CD4-positive, alpha-beta T cell (primary cell): ENCODE measurements around the gene ATP10A. TPM values are rescaled to one million over a fixed set of nuclear protein-coding genes. Genes with fewer than 3 reads are reported as not detected.

Source experiments
- ATAC-seq: fragments of 200-7000 bp; cut with Tn5 transposase; one replicate; pipeline ENCODE4 v1.10.0; 2022; ENCODE audit warnings: mild to moderate bottlenecking; ENCODE audit not compliant: poor library complexity
- CTCF ChIA-PET: fragments of 350-600 bp; sonication (Branson Sonifier 250); formaldehyde crosslinking; loops from one replicate; lab custom pipeline; 2021; ENCODE audit warnings: antibody characterized with exemption, inconsistent platforms; lab: Charles Lee
- POLR2A ChIA-PET: fragments of 350-600 bp; sonication (Branson Sonifier 250); formaldehyde crosslinking; loops from one replicate; lab custom pipeline; 2021; ENCODE audit warnings: antibody characterized with exemption, inconsistent platforms; lab: Charles Lee
- DNase-seq, 14 experiments: peaks; one replicate each; pipeline ENCODE4 v3.0.0-alpha.2; 2013 to 2020; ENCODE audit warnings: mixed read lengths in 2 of 14
- H3K27ac ChIP-seq, 2 donors: one replicate each; pipeline versions ENCODE4 v1.5.1 to v1.7.0; 2013; ENCODE audit warnings: low read length in 2 of 2, low read depth in 1 of 2, mild to moderate bottlenecking in 1 of 2
- H3K27me3 ChIP-seq, 2 experiments: 1 replicate in 1 of 2; 2 replicates in 1 of 2; pipeline versions ENCODE4 v1.6.1 to v1.7.0; 2013; ENCODE audit warnings: low read length in 2 of 2, control low read depth in 1 of 2, mild to moderate bottlenecking in 1 of 2, moderate library complexity in 1 of 2; ENCODE audit not compliant: insufficient read depth in 2 of 2, control insufficient read depth in 1 of 2
- H3K36me3 ChIP-seq: one replicate; pipeline ENCODE4 v1.6.1; 2013; ENCODE audit warnings: low read length, control low read depth; ENCODE audit not compliant: insufficient read depth
- H3K4me1 ChIP-seq: one replicate; pipeline ENCODE4 v1.6.1; 2013; ENCODE audit warnings: low read length, control low read depth; ENCODE audit not compliant: insufficient read depth
- H3K4me3 ChIP-seq: one replicate; pipeline ENCODE4 v1.5.1; 2013; ENCODE audit warnings: mild to moderate bottlenecking, low read length, moderate library complexity
- H3K9me3 ChIP-seq, 2 experiments: 1 replicate in 1 of 2; 2 replicates in 1 of 2; pipeline versions ENCODE4 v1.6.1 to v1.7.0; 2013; ENCODE audit warnings: low read length in 2 of 2, mild to moderate bottlenecking in 2 of 2, control low read depth in 1 of 2, moderate library complexity in 1 of 2; ENCODE audit not compliant: control insufficient read depth in 1 of 2, insufficient read depth in 1 of 2
- H3K27ac Mint-ChIP-seq: one replicate; pipeline ENCODE4 v1.8.0; 2020; ENCODE audit warnings: mixed read lengths
- H3K27me3 Mint-ChIP-seq: one replicate; pipeline ENCODE4 v1.8.0; 2021; ENCODE audit warnings: mixed read lengths
- H3K36me3 Mint-ChIP-seq: one replicate; pipeline ENCODE4 v1.8.0; 2021; ENCODE audit warnings: low read depth, mixed read lengths
- H3K4me1 Mint-ChIP-seq: one replicate; pipeline ENCODE4 v1.8.0; 2021; ENCODE audit warnings: low read depth, mixed read lengths
- H3K4me3 Mint-ChIP-seq: one replicate; pipeline ENCODE4 v1.8.0; 2020; ENCODE audit warnings: mild to moderate bottlenecking, mixed read lengths
- H3K9me3 Mint-ChIP-seq: one replicate; pipeline ENCODE4 v1.8.0; 2020; ENCODE audit warnings: mixed read lengths
- CTCF ChIP-seq: fragments of 200-600 bp; IDR thresholded peaks from one replicate; pipeline ENCODE4 v1.8.0; 2022; ENCODE audit warnings: antibody characterized with exemption, mild to moderate bottlenecking
- intact Hi-C, 2 experiments: fragments of 100-400 bp; cut with DNase I in 1 of 2; cut with micrococcal nuclease in 1 of 2; formaldehyde crosslinking; loops; one replicate each; pipeline versions ENCODE4 v1.15.1 to v1.9.0; 2023 to 2025; cut with DNase I, micrococcal nuclease
- total RNA-seq, 174 experiments: library from RNA in 2 of 174; stranded (reverse) in 2 of 174; gene quantifications; one replicate each; pipeline ENCODE4 v1.2.3 and lab custom pipeline; 2021 to 2026

ATP10A gene
- total RNA-seq, 2 experiments from 2014 or later, result 30.0 to 30.4 TPM

DNA sequence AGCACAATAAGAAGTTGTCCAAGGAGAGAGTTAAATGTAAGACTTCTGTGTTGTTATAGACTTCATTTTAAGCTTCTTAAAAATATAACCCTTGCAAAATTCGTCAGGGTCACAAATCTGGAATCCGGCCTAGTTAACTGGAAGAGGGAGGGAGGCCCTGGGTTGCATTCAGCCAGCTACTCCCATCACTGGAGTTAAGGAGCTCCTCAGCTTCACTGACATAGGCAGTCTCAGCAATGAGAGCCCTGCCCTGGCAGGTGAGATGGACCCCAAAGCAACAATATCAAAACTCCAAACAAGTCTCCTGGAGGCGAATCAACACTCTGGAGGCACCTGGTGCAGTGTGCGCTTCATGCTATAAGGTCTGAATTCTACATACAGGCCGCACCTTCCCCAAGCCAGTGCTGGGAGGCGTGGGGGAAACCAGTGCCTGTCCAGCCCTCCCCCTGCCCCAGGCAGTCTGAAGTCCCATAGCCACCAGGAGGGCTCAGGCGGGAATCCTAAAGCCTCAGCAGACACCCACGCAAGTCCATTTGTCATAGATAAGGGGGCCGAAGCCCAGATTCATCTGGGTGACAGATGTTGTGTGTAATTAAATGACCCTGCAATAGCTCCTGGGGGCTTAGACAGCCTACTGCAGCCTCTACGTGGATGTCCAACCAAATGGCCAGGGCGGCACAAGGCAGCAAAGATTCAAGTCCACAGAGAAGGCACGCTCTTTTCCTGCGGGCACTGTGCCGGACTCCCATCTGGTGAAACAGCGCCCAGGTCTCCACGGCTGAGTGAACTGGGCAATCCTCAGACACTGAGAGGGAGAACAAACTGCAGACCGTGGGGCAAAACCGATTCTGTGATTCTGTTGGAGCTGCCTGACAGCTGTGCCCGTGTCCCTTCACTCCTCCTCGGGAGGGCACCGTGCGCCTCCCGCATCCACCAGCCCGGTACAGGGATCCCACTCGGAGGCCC lies 64.9 kb downstream of the ATP10A start:
- no peaks in the 10 kb centered on the region for H3K36me3 Mint-ChIP-seq
- POLR2A ChIA-PET, result interaction anchor here (2.3 kb wide), 1 partner anchor 14 kb away, joined by 8 read pairs; no protein-coding TSS in a partner anchor

DNA sequence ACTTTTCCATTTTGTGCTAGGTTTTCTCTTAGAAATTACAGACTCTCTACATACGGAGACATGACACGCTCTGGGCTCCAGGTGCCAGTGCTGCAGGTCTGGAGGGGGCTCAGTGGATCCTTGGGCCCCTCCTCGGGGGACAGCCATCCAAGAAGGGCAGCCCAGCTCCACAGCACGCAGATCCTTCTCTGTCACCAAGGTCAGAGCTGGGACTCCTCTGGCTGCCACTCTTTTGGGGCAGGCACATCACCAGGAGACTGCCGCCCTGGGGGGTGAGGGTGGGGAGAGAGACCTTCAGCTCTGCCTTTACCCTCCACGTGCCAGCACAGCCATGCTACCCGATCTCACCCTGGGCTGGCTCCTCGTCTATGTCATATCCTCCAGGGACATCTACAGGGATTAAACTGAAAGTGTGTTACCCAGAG lies 65.6 kb downstream of the ATP10A start:
- Histone ChIP-seq H3K9me3 (no peaks in the 10 kb centered on the region), H3K36me3 (peaks cover 3% of the 10 kb centered on the region), H3K4me3 (no peak overlapping the region), H3K27me3 (no peaks in the 10 kb centered on the region), H3K4me1 (peaks cover 56% of the 10 kb centered on the region), H3K27ac (no peak overlapping the region)
- ATAC-seq (no peak), DNase-seq (no peak)
- Mint-ChIP-seq H3K9me3 (no peaks in the 10 kb centered on the region), H3K36me3 (no peaks in the 10 kb centered on the region), H3K4me1 (peaks cover 65% of the 10 kb centered on the region), H3K27ac (peak overlapping the region; percentile 4), H3K27me3 (no peaks in the 10 kb centered on the region), H3K4me3 (no peak overlapping the region)
- POLR2A ChIA-PET, result no interaction called here
- CTCF ChIA-PET, result no interaction called here
- intact Hi-C loops, result loop anchor here in 1 of 2 experiments (5.0 kb wide), 1 partner anchor 55 kb away; no protein-coding TSS in a partner anchor
- no peak for TF ChIP-seq CTCF

More for the DNA sequence above, 64.9 kb downstream of the ATP10A start:
- Mint-ChIP-seq H3K27me3 (no peaks in the 10 kb centered on the region), H3K4me1 (peaks cover 63% of the 10 kb centered on the region), H3K27ac (peak overlapping the region; percentile 69), H3K4me3 (peak overlapping the region; percentile 23), H3K9me3 (no peaks in the 10 kb centered on the region)
- DNase-seq (no peak), ATAC-seq (no peak)
- Histone ChIP-seq H3K4me3 (no peak overlapping the region), H3K36me3 (peaks cover 6% of the 10 kb centered on the region), H3K4me1 (peaks cover 55% of the 10 kb centered on the region), H3K27ac (no peak overlapping the region), H3K9me3 (no peaks in the 10 kb centered on the region), H3K27me3 (no peaks in the 10 kb centered on the region)
- intact Hi-C loops, result loop anchor here in 1 of 2 experiments (5.0 kb wide), 1 partner anchor 56 kb away; no protein-coding TSS in a partner anchor
- CTCF ChIA-PET, result no interaction called here
- TF ChIP-seq CTCF, result no peak

GRCh38 chr15:25797035-25797434 lies 66.1 kb downstream of the ATP10A start:
- Mint-ChIP-seq H3K9me3 (no peaks in the 10 kb centered on the region), H3K27ac (peak overlapping the region; percentile 4), H3K4me3 (no peak overlapping the region), H3K36me3 (no peaks in the 10 kb centered on the region), H3K27me3 (no peaks in the 10 kb centered on the region), H3K4me1 (peaks cover 65% of the 10 kb centered on the region)
- no peaks in the 10 kb centered on the region for H3K27me3 ChIP-seq
- H3K27ac ChIP-seq, result no peak overlapping the region
- peaks cover 3% of the 10 kb centered on the region for H3K36me3 ChIP-seq
- ChIA-PET CTCF (no interaction called here), POLR2A (no interaction called here)
- DNase-seq (no peak), ATAC-seq (no peak)
- no peaks in the 10 kb centered on the region for H3K9me3 ChIP-seq
- TF ChIP-seq CTCF, result no peak
- H3K4me3 ChIP-seq, result no peak overlapping the region
- intact Hi-C loops, result loop anchor here in 1 of 2 experiments (5.0 kb wide), 1 partner anchor 55 kb away; no protein-coding TSS in a partner anchor
- peaks cover 61% of the 10 kb centered on the region for H3K4me1 ChIP-seq
